ENCODE measurements around the gene BDKRB2. TPM values are rescaled to one million over a fixed set of nuclear protein-coding genes. Genes with fewer than 3 reads are reported as not detected.
A peak's percentile ranks its signal among the peaks of the same experiment; 100 is the strongest.

BDKRB2 gene
- total RNA-seq, 1 experiment from 2014 or later: 0.93 TPM

GRCh38 chr14:96251656-96252155 lies 47.1 kb downstream of the BDKRB2 start:
- DNase-seq (ENCODE audit: low spot score): no peak

- DNase-seq (ENCODE audit: low spot score): no peak
Observed at GRCh38 chr14:96252323-96252998, 47.8 kb downstream of the BDKRB2 start.

- DNase-seq (ENCODE audit: low spot score): peak; percentile 87
Observed at GRCh38 chr14:96252999-96253539, 48.4 kb downstream of the BDKRB2 start.

- no peak for DNase-seq (ENCODE audit: low spot score)
Observed at GRCh38 chr14:96254687-96255086, 50.0 kb downstream of the BDKRB2 start.

- DNase-seq (ENCODE audit: low spot score): peak; percentile 63
Observed at GRCh38 chr14:96255501-96256366, 51.1 kb downstream of the BDKRB2 start, which contains the start of gene BDKRB1. BDKRB1 (plus strand) TSS chr14:96256210; CDS start chr14:96263683, 7,473 bp downstream.

- no peak for DNase-seq (ENCODE audit: low spot score)
Observed at GRCh38 chr14:96256407-96256806, 51.8 kb downstream of the BDKRB2 start.

GRCh38 chr14:96257056-96257455 lies 52.4 kb downstream of the BDKRB2 start:
- DNase-seq (ENCODE audit: low spot score): no peak

- DNase-seq (ENCODE audit: low spot score): no peak
Observed at GRCh38 chr14:96257900-96258299, 53.3 kb downstream of the BDKRB2 start.

GRCh38 chr14:96260341-96260821 lies 55.7 kb downstream of the BDKRB2 start:
- DNase-seq (ENCODE audit: low spot score): no peak

GRCh38 chr14:96261053-96261452 lies 56.4 kb downstream of the BDKRB2 start:
- DNase-seq (ENCODE audit: low spot score): no peak

GRCh38 chr14:96261772-96262655 lies 57.4 kb downstream of the BDKRB2 start:
- no peak for DNase-seq (ENCODE audit: low spot score)

GRCh38 chr14:96263347-96264199 lies 58.9 kb downstream of the BDKRB2 start:
- no peak for DNase-seq (ENCODE audit: low spot score)

GRCh38 chr14:96264200-96264553 lies 59.5 kb downstream of the BDKRB2 start:
- DNase-seq (ENCODE audit: low spot score): no peak

GRCh38 chr14:96264853-96265252 lies 60.2 kb downstream of the BDKRB2 start:
- DNase-seq (ENCODE audit: low spot score): no peak

GRCh38 chr14:96265383-96266095 lies 60.9 kb downstream of the BDKRB2 start:
- DNase-seq (ENCODE audit: low spot score): no peak

- DNase-seq (ENCODE audit: low spot score): peak; percentile 41
Observed at GRCh38 chr14:96267336-96267735, 62.7 kb downstream of the BDKRB2 start.

- no peak for DNase-seq (ENCODE audit: low spot score)
Observed at GRCh38 chr14:96267916-96268315, 63.3 kb downstream of the BDKRB2 start.

- peak; percentile 88 for DNase-seq (ENCODE audit: low spot score)
Observed at GRCh38 chr14:96268431-96269358, 64.1 kb downstream of the BDKRB2 start.

GRCh38 chr14:96269359-96269710 lies 64.7 kb downstream of the BDKRB2 start:
- DNase-seq (ENCODE audit: low spot score): no peak
